ENCODE data around the gene KRT82.

KRT82 gene

DNA sequence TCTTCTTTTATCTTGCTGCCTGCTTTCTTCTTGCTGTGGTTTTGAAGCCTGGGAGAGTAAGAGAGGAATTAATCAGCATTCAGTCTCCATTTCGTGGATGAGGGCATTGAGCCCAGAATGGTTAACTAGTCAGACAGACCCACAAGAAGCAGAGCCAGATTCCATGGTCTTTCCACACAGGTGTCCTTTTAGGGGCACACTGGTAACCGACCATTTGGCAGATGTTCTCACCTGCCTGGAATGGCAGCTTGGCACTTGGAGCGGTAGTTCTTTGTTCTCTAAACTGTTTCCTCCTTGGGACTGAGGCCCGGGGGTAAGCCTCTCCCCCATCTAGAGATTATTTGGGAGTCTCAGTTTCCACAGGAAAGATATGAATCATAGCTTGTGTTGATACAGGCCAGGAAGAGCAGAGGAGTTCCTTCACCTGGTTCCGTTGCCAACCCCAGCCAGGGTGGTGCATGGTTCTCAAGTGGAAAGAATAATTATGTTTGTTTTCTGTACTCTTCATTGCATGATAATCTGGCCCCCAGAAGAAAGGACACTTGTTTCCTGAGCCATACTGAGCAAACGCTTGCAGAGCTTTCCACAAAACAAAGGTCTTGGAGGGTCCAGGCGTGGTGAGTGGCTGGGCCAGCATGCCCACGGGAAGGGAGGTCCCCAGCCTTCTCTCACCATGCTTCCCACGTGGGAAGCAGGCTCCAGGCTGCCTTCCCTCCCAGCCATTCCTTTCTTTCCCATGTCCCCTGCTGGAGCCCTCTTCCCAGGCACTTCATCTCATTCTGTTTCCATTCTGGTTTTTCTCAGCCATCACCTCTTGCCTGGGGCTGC lies 30.1 kb upstream of the KRT82 start:
- Histone ChIP-seq H3K9me3 (ENCODE audit: control insufficient read depth in 2 of 2, low read length in 2 of 2) (no peaks in the 10 kb centered on the region), H3K4me1 (ENCODE audit: control insufficient read depth in 2 of 2, insufficient read depth in 2 of 2, low read length in 2 of 2) (peaks cover 7 to 18% of the 10 kb centered on the region in 2 donors), H3K9ac (ENCODE audit: low read depth in 1 of 2, low read length in 2 of 2) (no peak overlapping the region), H3K27ac (ENCODE audit: low read depth in 2 of 2, low read length in 2 of 2) (no peak overlapping the region), H3K4me3 (ENCODE audit: low read length in 2 of 2) (no peak overlapping the region), H3K36me3 (ENCODE audit: control insufficient read depth in 2 of 2, insufficient read depth in 2 of 2, low read length in 2 of 2) (no peaks in the 10 kb centered on the region), H3K27me3 (ENCODE audit: control insufficient read depth in 2 of 2, insufficient read depth in 2 of 2, low read length in 2 of 2) (peaks cover 0 to 13% of the 10 kb centered on the region in 2 donors)

DNA sequence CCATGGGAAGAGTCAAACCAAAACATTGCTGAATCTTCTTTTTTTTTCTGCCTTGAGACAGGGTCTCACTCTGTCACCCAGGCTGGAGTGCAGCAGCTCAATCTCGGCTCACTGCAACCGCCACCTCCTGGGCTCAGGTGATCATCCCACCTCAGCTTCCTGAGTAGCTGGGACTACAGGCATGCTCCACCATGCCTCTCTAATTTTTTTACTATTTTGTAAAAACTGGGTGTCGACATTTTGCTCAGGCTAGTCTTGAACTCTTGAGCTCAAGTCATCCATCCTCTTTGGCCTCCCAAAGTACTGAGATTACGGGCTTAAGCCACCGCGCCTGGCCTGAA lies 29.5 kb upstream of the KRT82 start:
- Histone ChIP-seq H3K9me3 (ENCODE audit: control insufficient read depth in 2 of 2, low read length in 2 of 2) (no peaks in the 10 kb centered on the region), H3K36me3 (ENCODE audit: control insufficient read depth in 2 of 2, insufficient read depth in 2 of 2, low read length in 2 of 2) (no peaks in the 10 kb centered on the region), H3K4me1 (ENCODE audit: control insufficient read depth in 2 of 2, insufficient read depth in 2 of 2, low read length in 2 of 2) (peaks cover 7 to 18% of the 10 kb centered on the region in 2 donors), H3K9ac (ENCODE audit: low read depth in 1 of 2, low read length in 2 of 2) (no peak overlapping the region), H3K27me3 (ENCODE audit: control insufficient read depth in 2 of 2, insufficient read depth in 2 of 2, low read length in 2 of 2) (peaks cover 0 to 17% of the 10 kb centered on the region in 2 donors), H3K4me3 (ENCODE audit: low read length in 2 of 2) (no peak overlapping the region), H3K27ac (ENCODE audit: low read depth in 2 of 2, low read length in 2 of 2) (no peak overlapping the region)

- H3K9me3 ChIP-seq (ENCODE audit: control insufficient read depth in 2 of 2, low read length in 2 of 2) = no peaks in the 10 kb centered on the region
- H3K9ac ChIP-seq (ENCODE audit: low read depth in 1 of 2, low read length in 2 of 2) = no peak overlapping the region
- H3K4me3 ChIP-seq (ENCODE audit: low read length in 2 of 2) = no peak overlapping the region
- H3K36me3 ChIP-seq (ENCODE audit: control insufficient read depth in 2 of 2, insufficient read depth in 2 of 2, low read length in 2 of 2) = no peaks in the 10 kb centered on the region
- H3K4me1 ChIP-seq (ENCODE audit: control insufficient read depth in 2 of 2, insufficient read depth in 2 of 2, low read length in 2 of 2) = peaks cover 7 to 18% of the 10 kb centered on the region in 2 donors
- H3K27me3 ChIP-seq (ENCODE audit: control insufficient read depth in 2 of 2, insufficient read depth in 2 of 2, low read length in 2 of 2) = peaks cover 0 to 18% of the 10 kb centered on the region in 2 donors
- no peak overlapping the region for H3K27ac ChIP-seq (ENCODE audit: low read depth in 2 of 2, low read length in 2 of 2)
Observed at GRCh38 chr12:52434760-52435530, 28.8 kb upstream of the KRT82 start.

- H3K27ac ChIP-seq (ENCODE audit: low read depth in 2 of 2, low read length in 2 of 2) = no peak within 1 kb of the TSS
- H3K4me3 ChIP-seq (ENCODE audit: low read length in 2 of 2) = no peak within 1 kb of the TSS
- H3K9ac ChIP-seq (ENCODE audit: low read depth in 1 of 2, low read length in 2 of 2) = no peak within 1 kb of the TSS
- H3K9me3 ChIP-seq (ENCODE audit: control insufficient read depth in 2 of 2, low read length in 2 of 2) = no peaks in the 10 kb centered on the region
- H3K36me3 ChIP-seq (ENCODE audit: control insufficient read depth in 2 of 2, insufficient read depth in 2 of 2, low read length in 2 of 2) = no peaks in the 10 kb centered on the region
- peaks cover 0 to 18% of the 10 kb centered on the region in 2 donors for H3K27me3 ChIP-seq (ENCODE audit: control insufficient read depth in 2 of 2, insufficient read depth in 2 of 2, low read length in 2 of 2)
- peaks cover 7 to 18% of the 10 kb centered on the region in 2 donors for H3K4me1 ChIP-seq (ENCODE audit: control insufficient read depth in 2 of 2, insufficient read depth in 2 of 2, low read length in 2 of 2)
Observed at GRCh38 chr12:52434081-52434733, 28.1 kb upstream of the KRT82 start, which contains the start of gene KRT75. Gene KRT75, minus strand, starts transcription at chr12:52434371. Its CDS starts 67 bp downstream, at chr12:52434304.

DNA sequence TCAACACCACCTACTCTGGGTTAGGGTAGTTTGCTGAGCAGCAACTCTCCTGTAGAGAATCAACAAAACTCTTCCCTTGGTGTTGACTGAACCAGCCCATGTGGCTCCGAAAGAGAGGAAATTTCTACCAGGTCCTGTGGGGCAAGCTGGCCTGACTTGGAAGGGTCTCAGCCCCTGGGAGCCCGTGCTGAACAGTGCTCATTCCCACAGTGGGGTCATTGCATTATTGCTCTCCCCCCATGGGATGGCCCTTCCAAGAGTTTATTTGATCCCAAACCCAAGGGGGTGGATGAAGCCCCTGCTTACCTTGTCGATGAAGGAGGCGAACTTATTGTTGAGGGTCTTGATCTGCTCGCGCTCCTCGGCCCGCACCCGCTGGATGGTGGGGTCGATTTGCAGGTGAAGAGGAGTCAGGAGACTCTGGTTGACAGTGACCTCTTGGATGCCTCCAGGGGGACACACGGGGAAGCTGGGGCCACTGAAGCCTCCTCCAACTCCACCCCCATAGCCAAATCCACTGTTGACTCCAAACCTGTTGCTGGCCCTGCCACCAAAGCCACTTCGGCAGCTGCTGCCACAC lies 27.5 kb upstream of the KRT82 start:
- Histone ChIP-seq H3K4me3 (ENCODE audit: low read length in 2 of 2) (no peak overlapping the region), H3K9me3 (ENCODE audit: control insufficient read depth in 2 of 2, low read length in 2 of 2) (no peaks in the 10 kb centered on the region), H3K27ac (ENCODE audit: low read depth in 2 of 2, low read length in 2 of 2) (no peak overlapping the region), H3K9ac (ENCODE audit: low read depth in 1 of 2, low read length in 2 of 2) (no peak overlapping the region), H3K27me3 (ENCODE audit: control insufficient read depth in 2 of 2, insufficient read depth in 2 of 2, low read length in 2 of 2) (peaks cover 0 to 18% of the 10 kb centered on the region in 2 donors), H3K36me3 (ENCODE audit: control insufficient read depth in 2 of 2, insufficient read depth in 2 of 2, low read length in 2 of 2) (no peaks in the 10 kb centered on the region), H3K4me1 (ENCODE audit: control insufficient read depth in 2 of 2, insufficient read depth in 2 of 2, low read length in 2 of 2) (peaks cover 7 to 17% of the 10 kb centered on the region in 2 donors)

DNA sequence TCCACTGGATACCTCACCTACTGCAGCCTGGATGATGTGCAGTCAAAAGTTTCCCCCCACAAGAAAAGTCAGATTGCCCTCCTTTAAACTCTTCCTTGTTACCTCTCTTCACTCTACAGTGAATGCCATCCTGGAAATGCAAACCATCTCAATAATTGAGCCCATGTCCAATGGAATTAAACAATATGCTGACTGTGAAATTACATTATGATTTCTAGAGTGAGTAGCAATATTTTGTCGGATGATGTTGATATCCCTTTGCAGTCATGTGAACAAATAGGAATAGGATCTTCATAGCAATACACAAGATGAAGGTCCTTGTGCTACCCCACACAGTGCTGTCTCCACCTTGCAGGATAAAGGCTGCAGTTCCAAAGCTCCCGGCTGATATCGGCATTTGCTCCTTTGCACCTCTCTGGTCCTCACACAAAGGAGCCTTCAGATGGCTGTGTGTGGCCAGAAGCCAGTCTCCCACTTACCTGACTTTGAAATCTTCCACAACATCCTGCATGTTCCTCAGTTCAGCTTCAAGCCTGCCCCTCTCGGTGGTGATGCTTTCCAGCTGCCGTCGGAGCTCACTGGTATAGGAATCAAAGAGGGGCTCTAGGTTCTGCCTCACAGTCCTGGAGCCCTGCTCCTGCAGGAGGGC lies 26.5 kb upstream of the KRT82 start:
- Histone ChIP-seq H3K9me3 (ENCODE audit: control insufficient read depth in 2 of 2, low read length in 2 of 2) (no peaks in the 10 kb centered on the region), H3K27me3 (ENCODE audit: control insufficient read depth in 2 of 2, insufficient read depth in 2 of 2, low read length in 2 of 2) (peaks cover 0 to 18% of the 10 kb centered on the region in 2 donors), H3K4me3 (ENCODE audit: low read length in 2 of 2) (no peak overlapping the region), H3K9ac (ENCODE audit: low read depth in 1 of 2, low read length in 2 of 2) (no peak overlapping the region), H3K27ac (ENCODE audit: low read depth in 2 of 2, low read length in 2 of 2) (no peak overlapping the region), H3K4me1 (ENCODE audit: control insufficient read depth in 2 of 2, insufficient read depth in 2 of 2, low read length in 2 of 2) (peaks cover 7 to 14% of the 10 kb centered on the region in 2 donors), H3K36me3 (ENCODE audit: control insufficient read depth in 2 of 2, insufficient read depth in 2 of 2, low read length in 2 of 2) (no peaks in the 10 kb centered on the region)

GRCh38 chr12:52428121-52428520 lies 22.0 kb upstream of the KRT82 start:
- Histone ChIP-seq H3K36me3 (ENCODE audit: control insufficient read depth in 2 of 2, insufficient read depth in 2 of 2, low read length in 2 of 2) (no peaks in the 10 kb centered on the region), H3K27ac (ENCODE audit: low read depth in 2 of 2, low read length in 2 of 2) (no peak overlapping the region), H3K9ac (ENCODE audit: low read depth in 1 of 2, low read length in 2 of 2) (no peak overlapping the region), H3K9me3 (ENCODE audit: control insufficient read depth in 2 of 2, low read length in 2 of 2) (no peaks in the 10 kb centered on the region), H3K27me3 (ENCODE audit: control insufficient read depth in 2 of 2, insufficient read depth in 2 of 2, low read length in 2 of 2) (peaks cover 0 to 18% of the 10 kb centered on the region in 2 donors), H3K4me3 (ENCODE audit: low read length in 2 of 2) (no peak overlapping the region), H3K4me1 (ENCODE audit: control insufficient read depth in 2 of 2, insufficient read depth in 2 of 2, low read length in 2 of 2) (no peaks in the 10 kb centered on the region)

- H3K9me3 ChIP-seq (ENCODE audit: control insufficient read depth in 2 of 2, low read length in 2 of 2) = no peaks in the 10 kb centered on the region
- H3K4me3 ChIP-seq (ENCODE audit: low read length in 2 of 2) = no peak overlapping the region
- no peak overlapping the region for H3K27ac ChIP-seq (ENCODE audit: low read depth in 2 of 2, low read length in 2 of 2)
- H3K27me3 ChIP-seq (ENCODE audit: control insufficient read depth in 2 of 2, insufficient read depth in 2 of 2, low read length in 2 of 2) = peaks cover 0 to 9% of the 10 kb centered on the region in 2 donors
- H3K36me3 ChIP-seq (ENCODE audit: control insufficient read depth in 2 of 2, insufficient read depth in 2 of 2, low read length in 2 of 2) = no peaks in the 10 kb centered on the region
- H3K4me1 ChIP-seq (ENCODE audit: control insufficient read depth in 2 of 2, insufficient read depth in 2 of 2, low read length in 2 of 2) = no peaks in the 10 kb centered on the region
- H3K9ac ChIP-seq (ENCODE audit: low read depth in 1 of 2, low read length in 2 of 2) = no peak overlapping the region
Observed at GRCh38 chr12:52427083-52427482, 20.9 kb upstream of the KRT82 start.

GRCh38 chr12:52426034-52426433 lies 19.9 kb upstream of the KRT82 start:
- H3K4me1 ChIP-seq (ENCODE audit: control insufficient read depth in 2 of 2, insufficient read depth in 2 of 2, low read length in 2 of 2) = no peaks in the 10 kb centered on the region
- H3K27me3 ChIP-seq (ENCODE audit: control insufficient read depth in 2 of 2, insufficient read depth in 2 of 2, low read length in 2 of 2) = peaks cover 0 to 5% of the 10 kb centered on the region in 2 donors
- H3K9me3 ChIP-seq (ENCODE audit: control insufficient read depth in 2 of 2, low read length in 2 of 2) = no peaks in the 10 kb centered on the region
- H3K36me3 ChIP-seq (ENCODE audit: control insufficient read depth in 2 of 2, insufficient read depth in 2 of 2, low read length in 2 of 2) = no peaks in the 10 kb centered on the region
- H3K27ac ChIP-seq (ENCODE audit: low read depth in 2 of 2, low read length in 2 of 2) = no peak overlapping the region
- no peak overlapping the region for H3K9ac ChIP-seq (ENCODE audit: low read depth in 1 of 2, low read length in 2 of 2)
- H3K4me3 ChIP-seq (ENCODE audit: low read length in 2 of 2) = no peak overlapping the region
